ENCODE measurements around the gene KCNQ5.
A peak's percentile ranks its signal among the peaks of the same experiment; 100 is the strongest.

KCNQ5 gene

GRCh38 chr6:72781624-72782023, 159.8 kb downstream of the KCNQ5 start:
- Histone ChIP-seq H3K27ac (no peak overlapping the region), H3K9me3 (no peaks in the 10 kb centered on the region), H3K4me3 (no peak overlapping the region), H3K27me3 (no peaks in the 10 kb centered on the region), H3K36me3 (no peaks in the 10 kb centered on the region), H3K4me1 (peaks cover 0 to 24% (median 4%) of the 10 kb centered on the region in 4 donors)
- intact Hi-C loops (cut with DNase I; ENCODE audit: low total_unique reads), result no loop called here
- no peak for TF ChIP-seq CTCF (IDR thresholded peaks at IDR 0.05)
- DNase-seq, result no peak

- H3K36me3 ChIP-seq, result no peaks in the 10 kb centered on the region
- TF ChIP-seq CTCF (IDR thresholded peaks at IDR 0.05), result no peak
- no peak overlapping the region for H3K4me3 ChIP-seq
- no peak for DNase-seq
- intact Hi-C loops (cut with DNase I; ENCODE audit: low total_unique reads), result no loop called here
- H3K27me3 ChIP-seq, result no peaks in the 10 kb centered on the region
- H3K4me1 ChIP-seq, result peaks cover 0 to 36% (median 13%) of the 10 kb centered on the region in 4 donors
- no peaks in the 10 kb centered on the region for H3K9me3 ChIP-seq
- peak overlapping the region in 1 of 2 donors; percentile 5 for H3K27ac ChIP-seq
These were observed 161.2 kb downstream of the KCNQ5 start for GRCh38 chr6:72783035-72783434.

GRCh38 chr6:72783666-72784065, 161.8 kb downstream of the KCNQ5 start:
- Histone ChIP-seq H3K4me1 (peaks cover 0 to 39% (median 15%) of the 10 kb centered on the region in 4 donors), H3K4me3 (no peak overlapping the region), H3K36me3 (no peaks in the 10 kb centered on the region), H3K27me3 (no peaks in the 10 kb centered on the region), H3K27ac (peak overlapping the region in 1 of 2 donors; percentile 5), H3K9me3 (no peaks in the 10 kb centered on the region)
- no peak for DNase-seq
- intact Hi-C loops (cut with DNase I; ENCODE audit: low total_unique reads), result no loop called here
- no peak for TF ChIP-seq CTCF (IDR thresholded peaks at IDR 0.05)

GRCh38 chr6:72784071-72784470, 162.2 kb downstream of the KCNQ5 start:
- Histone ChIP-seq H3K36me3 (no peaks in the 10 kb centered on the region), H3K4me3 (no peak overlapping the region), H3K4me1 (peaks cover 0 to 39% (median 15%) of the 10 kb centered on the region in 4 donors), H3K27me3 (no peaks in the 10 kb centered on the region), H3K9me3 (no peaks in the 10 kb centered on the region), H3K27ac (peak overlapping the region in 1 of 2 donors; percentile 5)
- no peak for DNase-seq
- TF ChIP-seq CTCF (IDR thresholded peaks at IDR 0.05), result no peak
- intact Hi-C loops (cut with DNase I; ENCODE audit: low total_unique reads), result no loop called here

- intact Hi-C loops (cut with DNase I; ENCODE audit: low total_unique reads), result no loop called here
- no peaks in the 10 kb centered on the region for H3K36me3 ChIP-seq
- H3K27ac ChIP-seq, result no peak overlapping the region
These were observed 162.7 kb downstream of the KCNQ5 start for GRCh38 chr6:72784581-72784980.

More at GRCh38 chr6:72784581-72784980, 162.7 kb downstream of the KCNQ5 start:
- Histone ChIP-seq H3K4me1 (peaks cover 0 to 40% (median 15%) of the 10 kb centered on the region in 4 donors), H3K27me3 (no peaks in the 10 kb centered on the region), H3K9me3 (no peaks in the 10 kb centered on the region), H3K4me3 (no peak overlapping the region)
- TF ChIP-seq CTCF (IDR thresholded peaks at IDR 0.05), result no peak
- no peak for DNase-seq
